Measurements from ENCODE around the gene SCYL1. TPM values are rescaled to one million over a fixed set of nuclear protein-coding genes. Genes with fewer than 3 reads are reported as not detected.

SCYL1 gene
- total RNA-seq, 2 experiments from 2014 or later = 56.8 to 62.9 TPM

DNA sequence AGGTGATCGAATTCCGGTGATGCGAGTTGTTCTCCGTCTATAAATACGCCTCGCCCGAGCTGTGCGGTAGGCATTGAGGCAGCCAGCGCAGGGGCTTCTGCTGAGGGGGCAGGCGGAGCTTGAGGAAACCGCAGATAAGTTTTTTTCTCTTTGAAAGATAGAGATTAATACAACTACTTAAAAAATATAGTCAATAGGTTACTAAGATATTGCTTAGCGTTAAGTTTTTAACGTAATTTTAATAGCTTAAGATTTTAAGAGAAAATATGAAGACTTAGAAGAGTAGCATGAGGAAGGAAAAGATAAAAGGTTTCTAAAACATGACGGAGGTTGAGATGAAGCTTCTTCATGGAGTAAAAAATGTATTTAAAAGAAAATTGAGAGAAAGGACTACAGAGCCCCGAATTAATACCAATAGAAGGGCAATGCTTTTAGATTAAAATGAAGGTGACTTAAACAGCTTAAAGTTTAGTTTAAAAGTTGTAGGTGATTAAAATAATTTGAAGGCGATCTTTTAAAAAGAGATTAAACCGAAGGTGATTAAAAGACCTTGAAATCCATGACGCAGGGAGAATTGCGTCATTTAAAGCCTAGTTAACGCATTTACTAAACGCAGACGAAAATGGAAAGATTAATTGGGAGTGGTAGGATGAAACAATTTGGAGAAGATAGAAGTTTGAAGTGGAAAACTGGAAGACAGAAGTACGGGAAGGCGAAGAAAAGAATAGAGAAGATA, 25.7 kb upstream of the SCYL1 start, which contains the start of gene MALAT1:
Gene MALAT1 (plus strand): TSS at position 69 of the 736 bp plus-strand sequence.
- TSS peak; percentile 54 for BruUV-seq (replicated peaks)

GRCh38 chr11:65499713-65500386, 25.0 kb upstream of the SCYL1 start:
- BruUV-seq (replicated peaks) = no TSS peak
- POLR2A ChIA-PET = interaction anchor here (0.6 to 7.8 kb wide), 18 partner anchors 8 to 125 kb away, joined by 3 to 237 read pairs (median 7); partner anchors contain the start of genes FAM89B, FRMD8, NEAT1 and SCYL1

More for the DNA sequence above, 25.7 kb upstream of the SCYL1 start, which contains the start of gene MALAT1:
- CTCF ChIA-PET (ENCODE audit: unreplicated experiment) = interaction anchor here (1.5 to 2.1 kb wide), 2 partner anchors 28 to 80 kb away, joined by 4 to 5 read pairs; no protein-coding TSS in a partner anchor
- peak within 1 kb of the TSS; percentile 98 for H3K27ac ChIP-seq (ENCODE audit: low read depth, low read length, poor library complexity, severe bottlenecking)
- POLR2A ChIA-PET = interaction anchor here (0.6 to 7.8 kb wide), 22 partner anchors 9 to 361 kb away, joined by 3 to 237 read pairs (median 6); partner anchors contain the start of genes FAM89B, FRMD8, NEAT1 and SCYL1
- H3K36me3 ChIP-seq (ENCODE audit: insufficient read depth, low read length) = peaks cover 52% of the 10 kb centered on the region
- peaks cover 89% of the 10 kb centered on the region for H3K79me2 ChIP-seq (ENCODE audit: insufficient read depth, low read depth, low read length)
- intact Hi-C loops (cut with micrococcal nuclease; ENCODE audit: unreplicated experiment) = no loop called here
- no peaks in the 10 kb centered on the region for H3K9me3 ChIP-seq (ENCODE audit: low read length)
- H3K9me2 ChIP-seq (ENCODE audit: insufficient read depth, low read length) = no peaks in the 10 kb centered on the region
- no peak for TF ChIP-seq CTCF (conservative IDR thresholded peaks at IDR 0.05; ENCODE audit: low read length)
- TF ChIP-seq EZH2phosphoT487 (IDR thresholded peaks at IDR 0.05; ENCODE audit: borderline replicate concordance, low read depth, low read length) = no peak
- peak within 1 kb of the TSS; percentile 65; the same call in 1 of the 2 replicates for H2AFZ ChIP-seq (ENCODE audit: low read length)
- peak within 1 kb of the TSS; percentile 79 for H3K4me3 ChIP-seq (ENCODE audit: low read depth, low read length, poor library complexity, severe bottlenecking)
- peak; percentile 97 for DNase-seq (ENCODE audit: low spot score)
- H3K4me2 ChIP-seq (ENCODE audit: low read length) = peak within 1 kb of the TSS; percentile 98
- peaks cover 49% of the 10 kb centered on the region for H4K20me1 ChIP-seq (ENCODE audit: insufficient read depth, low read length)
- H3K4me1 ChIP-seq (ENCODE audit: insufficient read depth, low read length, poor library complexity, severe bottlenecking) = peaks cover 39% of the 10 kb centered on the region

More at GRCh38 chr11:65499713-65500386, 25.0 kb upstream of the SCYL1 start:
- H3K4me2 ChIP-seq (ENCODE audit: low read length) = peak overlapping the region; percentile 98
- intact Hi-C loops (cut with micrococcal nuclease; ENCODE audit: unreplicated experiment) = no loop called here
- peak overlapping the region; percentile 79 for H3K4me3 ChIP-seq (ENCODE audit: low read depth, low read length, poor library complexity, severe bottlenecking)
- TF ChIP-seq EZH2phosphoT487 (IDR thresholded peaks at IDR 0.05; ENCODE audit: borderline replicate concordance, low read depth, low read length) = no peak
- H3K9me3 ChIP-seq (ENCODE audit: low read length) = no peaks in the 10 kb centered on the region
- DNase-seq (ENCODE audit: low spot score) = peak; percentile 52
- H3K9me2 ChIP-seq (ENCODE audit: insufficient read depth, low read length) = no peaks in the 10 kb centered on the region
- peaks cover 39% of the 10 kb centered on the region for H3K4me1 ChIP-seq (ENCODE audit: insufficient read depth, low read length, poor library complexity, severe bottlenecking)
- CTCF ChIA-PET (ENCODE audit: unreplicated experiment) = interaction anchor here (1.5 to 2.1 kb wide), 2 partner anchors 29 to 80 kb away, joined by 4 to 5 read pairs; no protein-coding TSS in a partner anchor
- peak overlapping the region; percentile 98 for H3K27ac ChIP-seq (ENCODE audit: low read depth, low read length, poor library complexity, severe bottlenecking)
- H4K20me1 ChIP-seq (ENCODE audit: insufficient read depth, low read length) = peaks cover 56% of the 10 kb centered on the region
- no peak overlapping the region for H2AFZ ChIP-seq (ENCODE audit: low read length)
- peaks cover 59% of the 10 kb centered on the region for H3K36me3 ChIP-seq (ENCODE audit: insufficient read depth, low read length)
- H3K79me2 ChIP-seq (ENCODE audit: insufficient read depth, low read depth, low read length) = peaks cover 90% of the 10 kb centered on the region
